ENCODE data around the gene PTTG1.

PTTG1 gene

DNA sequence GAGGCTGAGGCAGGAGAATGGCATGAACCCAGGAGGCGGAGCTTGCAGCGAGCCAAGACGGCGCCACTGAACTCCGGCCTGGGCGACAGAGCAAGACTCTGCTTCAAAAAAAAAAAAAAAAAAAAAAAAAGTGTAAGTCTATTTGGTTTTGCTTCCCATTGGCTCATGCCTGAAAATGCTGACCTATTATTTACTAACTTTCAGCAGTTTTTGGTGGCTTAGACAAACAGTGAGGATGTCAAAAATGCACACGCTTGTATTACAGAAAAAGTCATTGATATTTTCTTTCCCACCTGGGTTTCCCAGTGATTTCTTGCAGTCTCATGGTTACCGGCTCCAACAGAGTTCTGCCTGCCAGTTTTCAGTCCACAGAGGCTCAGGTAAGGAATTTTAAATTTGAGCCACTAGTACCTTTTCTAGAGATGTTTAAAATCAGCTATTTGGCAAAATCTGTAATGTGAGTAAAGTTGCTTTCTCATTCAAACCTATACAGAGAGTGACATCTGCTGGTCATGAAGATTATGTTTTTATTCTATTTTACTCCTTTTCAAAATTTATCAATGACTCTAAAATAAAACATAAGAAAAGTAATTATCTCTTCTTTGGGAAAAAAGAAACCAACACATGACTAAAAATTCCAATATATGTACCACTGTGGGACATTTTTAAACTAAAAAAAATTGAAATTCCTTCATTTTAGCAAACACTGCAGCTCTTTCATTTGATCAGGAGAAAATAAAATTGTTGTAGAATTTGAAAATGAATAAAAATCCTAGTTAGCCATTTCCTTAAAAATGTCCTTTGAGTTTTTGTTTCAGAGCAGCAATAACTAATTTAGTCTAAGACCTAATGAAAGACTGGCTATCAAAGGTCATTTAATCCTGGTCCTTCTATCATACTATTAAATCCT, 30.6 kb upstream of the PTTG1 start:
- no peaks in the 10 kb centered on the region for H3K36me3 ChIP-seq
- H3K9me3 ChIP-seq, result no peaks in the 10 kb centered on the region
- H3K27me3 ChIP-seq, result no peaks in the 10 kb centered on the region
- DNase-seq, result no peak
- H3K4me1 ChIP-seq, result no peaks in the 10 kb centered on the region; the same call in 1 of the 2 replicates
- peak; percentile 54 for TF ChIP-seq CTCF (IDR thresholded peaks at IDR 0.05; ENCODE audit: low read depth, low read length)
- H3K4me3 ChIP-seq (ENCODE audit: low read depth, low read length), result no peak overlapping the region

DNA sequence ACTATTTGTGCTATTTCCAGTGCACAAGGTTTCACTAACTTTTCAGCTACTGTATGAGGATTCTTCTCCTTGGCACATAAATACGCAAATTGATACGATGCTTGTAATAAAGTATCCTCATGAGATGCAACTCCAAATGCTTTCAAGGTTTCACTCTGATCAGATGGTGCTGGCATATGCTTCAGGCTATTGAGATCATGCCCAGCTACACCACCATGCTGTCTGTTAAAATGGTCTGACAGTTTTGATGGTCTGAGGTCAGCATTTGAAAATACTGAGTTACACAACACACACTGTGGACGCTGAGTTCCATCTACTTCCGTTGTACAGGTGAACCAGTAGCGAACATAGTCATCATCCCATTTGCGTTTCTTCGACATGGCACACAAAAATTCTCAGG, 26.5 kb upstream of the PTTG1 start:
- no peak for DNase-seq
- H3K9me3 ChIP-seq, result no peaks in the 10 kb centered on the region
- TF ChIP-seq CTCF (IDR thresholded peaks at IDR 0.05; ENCODE audit: low read depth, low read length), result no peak
- H3K36me3 ChIP-seq, result no peaks in the 10 kb centered on the region; the same call in 1 of the 2 replicates
- H3K27me3 ChIP-seq, result no peaks in the 10 kb centered on the region
- no peak overlapping the region for H3K4me3 ChIP-seq (ENCODE audit: low read depth, low read length)
- no peaks in the 10 kb centered on the region; the same call in 1 of the 2 replicates for H3K4me1 ChIP-seq

DNA sequence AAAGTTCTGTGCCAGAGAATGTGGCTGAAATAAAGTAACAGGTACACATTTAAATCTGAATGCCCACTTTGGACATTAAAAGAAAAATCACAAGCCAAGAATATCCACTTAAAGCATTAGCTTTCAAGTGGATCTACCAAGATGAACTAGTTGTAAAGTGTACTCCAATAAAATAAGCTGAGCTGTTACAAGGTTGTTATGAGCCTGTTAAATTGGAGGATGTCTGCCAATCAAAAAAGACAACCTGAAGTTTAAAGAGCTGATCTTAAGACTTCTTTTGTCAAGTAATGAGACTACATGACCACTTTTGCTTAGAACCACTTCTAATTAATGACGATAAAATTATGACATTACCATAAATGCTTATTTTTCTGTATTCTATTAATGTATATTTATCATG, 24.2 kb upstream of the PTTG1 start:
- Histone ChIP-seq H3K4me1 (no peaks in the 10 kb centered on the region; the same call in 1 of the 2 replicates), H3K9me3 (no peaks in the 10 kb centered on the region), H3K36me3 (peaks cover 3% of the 10 kb centered on the region), H3K27me3 (no peaks in the 10 kb centered on the region), H3K4me3 (ENCODE audit: low read depth, low read length) (no peak overlapping the region)
- TF ChIP-seq CTCF (IDR thresholded peaks at IDR 0.05; ENCODE audit: low read depth, low read length), result no peak
- no peak for DNase-seq

GRCh38 chr5:160398806-160399205, 22.8 kb upstream of the PTTG1 start:
- peak overlapping the region; percentile 91 for H3K4me3 ChIP-seq (ENCODE audit: low read depth, low read length)
- H3K9me3 ChIP-seq, result no peaks in the 10 kb centered on the region
- no peak for DNase-seq
- H3K4me1 ChIP-seq, result no peaks in the 10 kb centered on the region; the same call in 1 of the 2 replicates
- peaks cover 3% of the 10 kb centered on the region for H3K36me3 ChIP-seq
- no peak for TF ChIP-seq CTCF (IDR thresholded peaks at IDR 0.05; ENCODE audit: low read depth, low read length)
- H3K27me3 ChIP-seq, result no peaks in the 10 kb centered on the region

DNA sequence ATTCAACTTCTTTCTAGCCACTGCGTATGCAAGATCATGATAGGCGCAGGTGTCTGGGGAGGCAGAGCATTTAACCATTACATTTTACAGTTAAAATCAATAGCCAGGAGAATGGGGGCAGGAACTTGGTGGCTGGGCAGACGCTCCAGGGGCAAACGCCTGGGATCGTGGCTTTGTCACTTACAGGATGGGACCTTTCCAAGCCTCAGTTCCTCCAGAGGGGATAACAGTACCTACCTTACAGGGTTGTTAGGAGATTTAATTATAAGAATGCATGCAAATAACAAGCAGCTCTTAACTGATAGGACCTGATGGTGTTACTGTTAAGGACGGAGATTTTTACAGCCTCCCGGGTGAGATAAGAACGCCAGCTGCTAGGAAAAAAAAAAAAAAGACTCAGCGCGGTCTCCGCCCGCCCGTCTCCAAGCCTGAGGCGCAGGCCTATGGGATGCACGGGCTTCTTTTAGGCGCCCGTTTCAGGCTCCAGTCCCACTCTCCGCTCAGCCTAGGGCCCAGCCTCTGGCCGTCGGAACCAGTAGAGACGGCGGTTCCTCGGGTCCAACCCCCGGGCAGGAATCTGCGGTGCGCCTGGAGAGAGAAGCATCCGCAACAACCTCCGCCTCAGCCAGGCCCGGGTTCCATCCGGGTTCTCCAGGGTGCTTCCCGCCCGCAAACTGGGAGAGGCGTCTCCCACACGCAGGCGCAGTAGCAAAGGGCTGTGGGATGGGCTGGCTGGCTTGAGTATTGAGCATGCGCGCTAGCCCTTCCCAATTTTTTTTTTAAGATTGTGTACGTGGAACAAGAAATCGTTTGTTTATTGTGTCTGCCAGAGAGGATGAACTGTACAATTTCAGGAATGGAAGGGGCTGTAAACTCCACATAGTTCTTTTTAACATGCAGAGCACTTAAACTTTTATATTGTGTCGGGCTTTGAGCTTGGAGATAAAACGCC, 22.0 kb upstream of the PTTG1 start, which contains the start of gene FAM200C:
Gene FAM200C, minus strand, starts transcription at position 653 of the 952 bp plus-strand sequence. CDS start 4,564 bp downstream, outside the sequence.
- peak; percentile 96 for DNase-seq
- no peak for TF ChIP-seq CTCF (IDR thresholded peaks at IDR 0.05; ENCODE audit: low read depth, low read length)
- H3K27me3 ChIP-seq, result no peaks in the 10 kb centered on the region
- no peaks in the 10 kb centered on the region; the same call in 1 of the 2 replicates for H3K4me1 ChIP-seq
- peak within 1 kb of the TSS; percentile 91 for H3K4me3 ChIP-seq (ENCODE audit: low read depth, low read length)
- H3K9me3 ChIP-seq, result no peaks in the 10 kb centered on the region
- H3K36me3 ChIP-seq, result peaks cover 3% of the 10 kb centered on the region
